Muscle layer of colon (tissue), 2 donors: Measurements from ENCODE around the gene NT5C3A.
A peak's percentile ranks its signal among the peaks of the same experiment; 100 is the strongest.
"Not testable (repeated sequence)": the region's sequence is repeated elsewhere in the genome, so short reads cannot be mapped to it uniquely, and the experiment has no call there.

ENCODE experiments used
- H3K27ac ChIP-seq: one replicate; pipeline ENCODE4 v1.7.0; 2013; ENCODE audit warnings: low read depth, mild to moderate bottlenecking, low read length, moderate library complexity
- H3K27me3 ChIP-seq, 2 donors: one replicate each; pipeline ENCODE4 v1.7.0; 2013; ENCODE audit warnings: low read length in 2 of 2, mild to moderate bottlenecking in 2 of 2; ENCODE audit not compliant: insufficient read depth in 2 of 2, control insufficient read depth in 1 of 2
- H3K36me3 ChIP-seq: one replicate; pipeline ENCODE4 v1.7.0; 2013; ENCODE audit warnings: mild to moderate bottlenecking, low read length; ENCODE audit not compliant: insufficient read depth
- H3K4me1 ChIP-seq: one replicate; pipeline ENCODE4 v1.7.0; 2013; ENCODE audit warnings: mild to moderate bottlenecking, low read length; ENCODE audit not compliant: insufficient read depth
- H3K4me3 ChIP-seq, 2 donors: one replicate each; pipeline ENCODE4 v1.7.0; 2013; ENCODE audit warnings: low read length in 2 of 2, low read depth in 1 of 2, mild to moderate bottlenecking in 1 of 2, moderate library complexity in 1 of 2
- H3K9ac ChIP-seq: one replicate; pipeline ENCODE4 v1.7.0; 2013; ENCODE audit warnings: low read length
- H3K9me3 ChIP-seq: one replicate; pipeline ENCODE4 v1.7.0; 2013; ENCODE audit warnings: mild to moderate bottlenecking, low read length
- donor health status: abdominal sarcoma.
- donor health status: Adenocarcinoma of cecum.

The NT5C3A gene

DNA sequence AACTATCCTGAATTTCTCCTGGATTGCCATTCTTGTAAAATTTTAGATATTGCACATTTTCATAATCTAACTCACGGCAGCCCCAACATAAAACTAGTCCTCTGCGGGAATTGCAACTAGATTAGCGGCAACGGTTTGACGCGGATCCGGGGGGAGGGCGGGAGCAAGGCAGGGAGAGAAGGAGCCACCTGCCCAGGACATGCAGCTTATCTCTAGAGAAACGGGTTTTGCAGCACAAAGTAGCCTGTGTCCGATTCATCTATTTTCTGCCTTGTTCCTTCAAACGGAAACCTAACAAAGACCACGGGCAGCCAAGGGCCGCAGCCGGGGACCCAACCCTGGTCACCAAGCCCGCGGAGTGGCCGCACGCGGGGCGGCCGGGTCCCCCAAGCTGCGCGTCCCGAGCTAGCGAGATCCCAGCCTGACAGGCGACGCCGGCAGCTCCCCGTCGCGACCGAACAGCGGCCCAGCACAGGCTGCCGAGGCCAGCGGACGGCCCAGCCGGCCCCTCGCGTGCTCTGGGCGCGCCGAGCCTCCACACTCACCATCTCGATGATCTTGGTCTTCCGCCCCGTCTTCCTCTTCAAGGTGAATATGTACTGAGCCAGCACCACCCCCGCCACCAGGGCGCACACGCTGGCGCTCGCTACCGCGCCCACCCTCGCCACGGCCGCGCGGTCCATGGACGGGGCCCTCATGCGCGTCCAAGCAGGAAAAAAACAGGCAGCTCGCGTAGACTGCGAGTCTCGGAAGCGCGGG lies at the start of gene NT5C3A:
Gene NT5C3A (minus strand): TSS at position 754 of the 759 bp plus-strand sequence. CDS start 71 bp downstream, at position 683.
- H3K4me3 ChIP-seq, result peak within 1 kb of the TSS; percentile 58 to 95
- no peaks in the 10 kb centered on the region for H3K9me3 ChIP-seq
- peaks cover 25% of the 10 kb centered on the region for H3K4me1 ChIP-seq
- no peaks in the 10 kb centered on the region for H3K36me3 ChIP-seq
- H3K27ac ChIP-seq, result peak within 1 kb of the TSS; percentile 79
- H3K9ac ChIP-seq, result peak within 1 kb of the TSS; percentile 90
- H3K27me3 ChIP-seq, result no peaks in the 10 kb centered on the region

DNA sequence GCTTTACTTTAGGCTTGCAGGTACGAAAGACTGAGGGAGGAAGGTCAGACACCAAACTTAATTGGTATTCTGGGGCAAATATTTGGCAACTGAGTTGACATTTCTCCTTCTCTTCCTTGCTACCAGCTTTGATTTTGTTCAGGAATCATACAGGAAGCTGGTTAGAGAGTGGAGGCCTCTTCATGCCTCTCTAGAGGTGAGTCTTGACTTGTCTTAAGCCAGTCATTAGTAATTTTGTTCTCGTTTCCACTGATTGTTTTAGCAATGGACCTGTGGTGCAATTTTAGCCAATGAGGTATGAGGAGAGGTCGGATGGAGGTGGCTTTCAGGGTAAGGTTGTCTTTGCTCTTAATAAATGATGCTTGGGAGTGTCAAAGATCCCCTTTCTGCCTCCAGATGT lies 49.0 kb upstream of the NT5C3A start:
- no peak overlapping the region for H3K9ac ChIP-seq

DNA sequence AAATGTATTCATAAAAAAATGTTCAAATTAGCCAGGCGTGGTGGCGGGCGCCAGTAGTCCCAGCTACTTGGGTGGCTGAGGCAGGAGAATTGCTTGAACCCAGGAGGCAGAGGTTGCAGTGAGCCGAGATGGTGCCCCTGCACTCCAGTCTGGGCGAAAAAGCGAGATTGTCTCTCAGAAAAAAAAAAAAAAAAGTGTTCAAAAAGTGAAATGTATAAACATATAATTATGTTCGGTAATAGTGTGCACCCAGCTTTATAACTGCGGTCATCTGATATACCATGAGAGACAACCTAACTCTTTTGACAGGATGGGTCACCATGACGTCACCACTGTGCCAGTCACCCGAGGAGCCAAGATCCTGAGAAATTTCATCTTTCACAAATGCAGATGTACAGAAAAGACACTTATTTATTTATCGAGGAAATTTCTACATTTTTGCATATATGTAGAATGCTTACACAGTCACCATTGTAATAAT lies 47.2 kb upstream of the NT5C3A start:
- peak overlapping the region; percentile 36 to 50 for H3K4me3 ChIP-seq
- H3K9ac ChIP-seq, result no peak overlapping the region
- no peak overlapping the region for H3K27ac ChIP-seq

More for the DNA sequence above, 49.0 kb upstream of the NT5C3A start:
- peaks cover 19% of the 10 kb centered on the region for H3K4me1 ChIP-seq
- no peak overlapping the region for H3K4me3 ChIP-seq
- H3K27ac ChIP-seq, result no peak overlapping the region
- no peaks in the 10 kb centered on the region for H3K9me3 ChIP-seq
- H3K36me3 ChIP-seq, result no peaks in the 10 kb centered on the region
- H3K27me3 ChIP-seq, result no peaks in the 10 kb centered on the region

GRCh38 chr7:33109005-33109757 lies 46.6 kb upstream of the NT5C3A start, which contains the start of gene RP9:
RP9 (minus strand) TSS chr7:33109404; CDS start chr7:33109372, 32 bp downstream.
- Histone ChIP-seq H3K4me3 (peak within 1 kb of the TSS; percentile 79 to 84), H3K36me3 (no peaks in the 10 kb centered on the region), H3K27ac (peak within 1 kb of the TSS; percentile 80), H3K9ac (peak within 1 kb of the TSS; percentile 94), H3K9me3 (no peaks in the 10 kb centered on the region), H3K4me1 (peaks cover 30% of the 10 kb centered on the region), H3K27me3 (no peaks in the 10 kb centered on the region)

More for the DNA sequence above, 47.2 kb upstream of the NT5C3A start:
- Histone ChIP-seq H3K27me3 (no peaks in the 10 kb centered on the region), H3K36me3 (no peaks in the 10 kb centered on the region), H3K9me3 (no peaks in the 10 kb centered on the region), H3K4me1 (peaks cover 30% of the 10 kb centered on the region)

DNA sequence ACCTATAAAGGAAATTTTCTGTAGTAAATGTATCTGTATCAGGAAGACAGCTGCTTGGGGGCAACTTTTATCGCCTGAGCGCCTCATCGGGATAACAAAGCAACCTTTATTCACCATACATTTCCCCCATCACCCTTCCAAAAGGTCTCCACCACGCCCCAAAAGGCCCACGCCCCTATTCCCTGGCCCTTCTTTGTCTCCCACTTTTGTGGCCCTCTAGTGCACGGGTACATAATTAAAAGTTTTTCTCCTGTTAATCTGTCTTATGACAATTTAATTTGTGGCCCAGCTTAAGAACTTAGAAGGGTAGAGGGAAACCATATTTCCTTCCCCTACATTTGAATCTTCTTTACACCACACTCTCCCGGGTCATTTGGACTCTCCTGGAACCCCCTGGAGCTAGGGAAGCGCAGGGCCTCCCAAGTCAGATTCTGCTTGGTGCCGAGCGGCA lies 46.0 kb upstream of the NT5C3A start:
- H3K9me3 ChIP-seq, result no peaks in the 10 kb centered on the region
- peak overlapping the region; percentile 94 for H3K9ac ChIP-seq
- no peaks in the 10 kb centered on the region for H3K27me3 ChIP-seq
- peak overlapping the region; percentile 79 to 84 for H3K4me3 ChIP-seq
- peaks cover 30% of the 10 kb centered on the region for H3K4me1 ChIP-seq
- H3K36me3 ChIP-seq, result no peaks in the 10 kb centered on the region
- peak overlapping the region; percentile 80 for H3K27ac ChIP-seq

GRCh38 chr7:33107136-33108066 lies 44.8 kb upstream of the NT5C3A start:
- H3K27me3 ChIP-seq, result no peaks in the 10 kb centered on the region
- no peak overlapping the region for H3K27ac ChIP-seq
- no peaks in the 10 kb centered on the region for H3K9me3 ChIP-seq
- H3K4me3 ChIP-seq, result peak overlapping the region; percentile 31 to 84
- peaks cover 11% of the 10 kb centered on the region for H3K36me3 ChIP-seq
- peak overlapping the region; percentile 94 for H3K9ac ChIP-seq
- peaks cover 30% of the 10 kb centered on the region for H3K4me1 ChIP-seq

DNA sequence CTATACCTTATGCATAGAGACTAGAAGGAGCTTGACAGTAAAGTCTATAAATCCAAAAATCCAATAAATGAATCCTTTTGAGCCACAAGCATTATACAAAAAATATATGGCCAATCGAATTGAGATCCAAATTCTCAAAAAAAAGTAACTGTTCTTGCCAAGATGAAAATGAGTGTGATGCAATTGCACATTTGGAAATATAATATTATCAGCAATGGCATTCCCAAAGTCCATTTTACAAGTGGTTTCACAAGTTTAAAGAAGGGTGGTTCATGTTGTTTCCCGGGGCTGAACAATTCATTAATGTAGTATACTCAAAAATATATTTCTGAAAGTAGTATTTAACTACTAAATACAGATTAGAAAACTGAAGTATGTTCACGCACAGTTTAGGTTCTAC lies 39.3 kb upstream of the NT5C3A start:
- Histone ChIP-seq H3K4me1 (peaks cover 13% of the 10 kb centered on the region), H3K27ac (no peak overlapping the region), H3K4me3 (no peak overlapping the region), H3K9me3 (no peaks in the 10 kb centered on the region), H3K9ac (no peak overlapping the region), H3K36me3 (peaks cover 43% of the 10 kb centered on the region), H3K27me3 (no peaks in the 10 kb centered on the region)

- Histone ChIP-seq H3K9ac (no peak overlapping the region), H3K9me3 (no peaks in the 10 kb centered on the region), H3K36me3 (peaks cover 55% of the 10 kb centered on the region), H3K27ac (no peak overlapping the region), H3K4me3 (no peak overlapping the region), H3K27me3 (no peaks in the 10 kb centered on the region), H3K4me1 (peaks cover 3% of the 10 kb centered on the region)
Measured at GRCh38 chr7:33100770-33101169, 38.2 kb upstream of the NT5C3A start.

DNA sequence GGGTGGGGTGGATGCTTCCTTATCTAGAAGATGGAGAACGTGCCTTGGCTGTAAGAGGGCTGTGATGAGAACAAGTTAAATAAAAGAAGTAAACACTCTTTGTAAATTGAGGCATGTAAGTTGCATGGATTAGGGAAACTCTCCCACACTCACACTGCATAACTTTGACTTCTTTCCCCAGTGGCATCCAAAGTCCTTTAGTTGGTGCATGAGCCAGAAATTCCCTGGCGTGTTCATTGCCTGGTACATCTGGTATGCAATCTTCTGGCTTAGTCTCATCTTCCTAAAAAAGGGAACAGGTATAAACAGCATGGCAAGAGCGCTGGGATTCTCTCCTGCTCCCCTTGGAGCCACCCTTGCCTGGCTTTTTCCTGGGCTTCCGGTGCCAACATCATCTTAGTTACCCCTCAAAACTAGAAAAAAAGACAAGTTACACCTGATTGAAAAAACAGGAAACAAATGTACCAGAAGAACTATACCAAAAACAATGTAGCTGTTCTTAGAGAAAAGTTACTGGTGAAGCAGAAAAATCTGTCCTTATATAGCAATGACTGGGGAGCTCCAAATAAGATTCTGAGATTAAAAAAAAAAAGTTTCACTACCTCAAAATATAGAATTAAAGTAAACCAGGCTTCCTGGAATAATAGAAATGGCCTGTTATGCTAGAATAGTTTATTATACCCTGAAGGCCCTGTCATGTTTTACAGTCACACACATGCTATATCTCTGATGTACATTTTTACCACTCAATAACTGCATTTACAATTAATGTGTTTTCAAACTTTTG lies 36.8 kb upstream of the NT5C3A start:
- Histone ChIP-seq H3K4me3 (no peak overlapping the region), H3K36me3 (peaks cover 63% of the 10 kb centered on the region), H3K27ac (no peak overlapping the region)

GRCh38 chr7:33094745-33095275 lies 32.2 kb upstream of the NT5C3A start:
- not testable (repeated sequence) for H3K27me3 ChIP-seq, H3K27ac ChIP-seq, H3K4me3 ChIP-seq, H3K9ac ChIP-seq, H3K9me3 ChIP-seq, H3K4me1 ChIP-seq
- peaks cover 55% of the 10 kb centered on the region for H3K36me3 ChIP-seq

More for the DNA sequence above, 36.8 kb upstream of the NT5C3A start:
- no peaks in the 10 kb centered on the region for H3K27me3 ChIP-seq
- no peaks in the 10 kb centered on the region for H3K9me3 ChIP-seq
- H3K4me1 ChIP-seq, result no peaks in the 10 kb centered on the region
- H3K9ac ChIP-seq, result no peak overlapping the region
